Cardiac fibroblast (primary cell): ENCODE data around the gene BCL11B.

Experiments used
- DNase-seq, 2 donors: peaks; one replicate each; pipeline versions ENCODE4 v3.0.0 to v3.0.0-alpha.2; 2010; ENCODE audit warnings: low read depth in 2 of 2
- H3K4me3 ChIP-seq, 2 donors: replicated peaks in 1 of 2; 1 replicate in 1 of 2; 2 replicates in 1 of 2; pipeline ENCODE4 v1.5.1; 2011; ENCODE audit warnings: low read depth in 2 of 2, low read length in 2 of 2, mild to moderate bottlenecking in 2 of 2, moderate library complexity in 1 of 2
- CTCF ChIP-seq: IDR thresholded peaks from one replicate; pipeline ENCODE4 v1.5.1; 2011; ENCODE audit warnings: low read depth, mild to moderate bottlenecking, low read length, inconsistent platforms

BCL11B gene

GRCh38 chr14:99173086-99173485, 98.9 kb downstream of the BCL11B start:
- no peak overlapping the region for H3K4me3 ChIP-seq
- no peak for TF ChIP-seq CTCF
- no peak for DNase-seq

DNA sequence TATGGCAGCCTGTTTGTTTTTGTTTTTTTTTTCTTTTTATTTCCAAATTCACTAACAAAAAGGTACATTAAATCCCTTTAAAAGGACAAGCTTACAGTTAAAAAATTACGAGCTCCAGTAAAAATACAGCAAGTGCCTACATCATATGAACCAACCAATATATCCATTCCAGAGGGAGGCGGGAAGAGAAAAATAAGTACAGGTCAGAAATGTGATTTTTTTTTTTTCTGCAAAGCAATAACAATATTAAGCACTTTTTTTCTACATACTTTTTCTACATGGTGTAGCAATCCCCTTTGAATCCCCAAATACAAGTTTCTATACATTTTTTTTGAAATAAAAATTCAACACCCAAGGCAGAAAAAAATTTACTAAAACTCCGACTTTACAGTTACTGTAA, 100.6 kb downstream of the BCL11B start:
- no peak for DNase-seq
- no peak overlapping the region for H3K4me3 ChIP-seq
- TF ChIP-seq CTCF: no peak

GRCh38 chr14:99169776-99170356, 102.1 kb downstream of the BCL11B start:
- H3K4me3 ChIP-seq: no peak overlapping the region
- TF ChIP-seq CTCF: no peak
- DNase-seq: no peak

GRCh38 chr14:99168330-99168729, 103.7 kb downstream of the BCL11B start:
- H3K4me3 ChIP-seq: no peak overlapping the region
- TF ChIP-seq CTCF: no peak
- DNase-seq: no peak

DNA sequence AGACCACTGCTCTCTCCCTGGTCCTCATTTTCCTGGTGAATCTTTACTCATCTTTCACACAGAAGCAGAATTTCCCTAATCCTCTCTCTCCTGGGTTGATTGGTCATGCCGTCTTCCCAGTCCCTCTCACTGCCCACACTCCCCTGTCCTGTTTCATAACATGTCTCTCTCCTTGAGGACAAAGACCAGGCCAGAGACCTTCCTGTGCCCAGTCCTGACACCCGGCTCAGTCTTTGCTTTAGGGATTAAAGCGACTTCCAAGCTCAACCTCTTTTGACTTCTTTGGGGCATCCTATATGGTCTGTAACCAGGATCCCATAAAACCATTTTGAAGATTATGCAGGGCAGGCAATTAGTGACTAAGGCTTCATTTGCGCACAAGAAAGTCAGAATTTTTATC, 105.5 kb downstream of the BCL11B start:
- no peak overlapping the region for H3K4me3 ChIP-seq
- no peak for DNase-seq
- no peak for TF ChIP-seq CTCF

DNA sequence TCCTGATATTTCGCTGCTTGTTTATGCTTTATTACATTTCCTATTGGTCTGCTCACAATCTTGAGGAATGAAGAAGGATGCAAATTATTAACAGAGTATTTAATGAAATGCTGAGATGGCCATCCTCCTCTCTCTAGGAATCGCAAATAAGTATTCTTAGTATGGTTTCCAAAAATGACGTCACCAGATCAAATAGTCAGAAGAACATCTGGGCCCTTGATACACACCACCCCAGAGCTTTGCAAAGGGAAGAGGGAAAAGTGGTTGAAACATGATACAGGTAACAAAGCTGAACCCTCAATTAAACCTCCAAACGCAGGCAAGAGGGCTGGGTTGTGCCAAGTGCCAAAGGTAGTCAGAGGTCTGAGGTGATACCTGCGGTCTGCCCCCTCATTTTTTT, 107.3 kb downstream of the BCL11B start:
- DNase-seq: no peak
- no peak for TF ChIP-seq CTCF
- H3K4me3 ChIP-seq: no peak overlapping the region

DNA sequence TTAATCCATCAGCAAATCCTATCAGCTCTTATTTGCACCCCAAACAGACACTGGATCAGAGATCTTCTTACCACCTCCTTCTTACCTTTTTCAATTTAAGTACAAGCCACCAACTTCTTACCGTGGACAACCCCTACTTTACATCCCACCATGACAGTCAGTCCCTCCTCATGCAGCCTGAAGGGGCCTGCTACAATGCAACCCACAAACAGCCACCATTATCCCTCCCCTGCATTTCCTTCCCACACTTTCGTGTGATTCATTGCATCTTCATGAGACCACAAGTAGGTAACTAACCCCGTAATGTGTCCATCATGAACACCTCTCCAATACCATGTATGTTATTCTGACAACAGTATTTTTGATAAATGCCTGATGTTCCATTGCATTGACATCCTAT, 108.6 kb downstream of the BCL11B start:
- H3K4me3 ChIP-seq: no peak overlapping the region
- no peak for DNase-seq
- no peak for TF ChIP-seq CTCF
